Measurements from ENCODE around the gene MAP3K8.
"Not testable (repeated sequence)": the region's sequence is repeated elsewhere in the genome, so short reads cannot be mapped to it uniquely, and the experiment has no call there.

MAP3K8 gene

DNA sequence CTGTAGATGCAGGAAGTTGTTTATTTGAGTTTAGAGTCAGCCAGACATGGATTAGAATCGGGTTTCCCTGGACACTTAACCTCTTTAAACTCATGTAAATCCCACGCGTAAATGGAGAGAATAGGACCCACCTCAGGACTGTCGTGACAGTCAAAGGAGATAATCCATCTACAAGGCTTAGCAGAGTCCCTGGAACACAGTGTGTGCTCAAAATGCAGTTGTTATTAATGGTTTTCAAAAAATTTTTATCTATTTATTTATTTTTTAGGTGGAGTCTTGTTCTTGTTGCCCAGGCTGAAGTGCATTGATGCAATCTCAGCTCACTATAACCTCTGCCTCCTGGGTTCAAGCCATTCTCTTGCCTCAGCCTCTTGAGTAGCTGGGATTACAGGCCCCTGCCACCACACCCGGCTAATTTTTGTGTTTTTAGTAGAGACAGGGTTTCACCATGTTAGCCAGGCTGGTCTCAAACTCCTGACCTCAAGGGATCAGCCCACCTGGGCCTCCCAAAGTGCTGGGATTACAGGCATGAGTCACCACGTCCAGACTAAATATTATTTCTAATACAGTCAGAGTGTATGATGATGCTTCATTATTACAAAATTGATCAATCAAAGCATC is 10.2 kb upstream of the MAP3K8 start:
- not testable (repeated sequence) for H3K27ac ChIP-seq (ENCODE audit: low read depth, low read length); H3K9ac ChIP-seq (ENCODE audit: low read length); H3K27me3 ChIP-seq (ENCODE audit: control insufficient read depth in 1 of 2, insufficient read depth in 2 of 2, low read length in 2 of 2); H3K4me1 ChIP-seq (ENCODE audit: insufficient read depth, low read length); H3K36me3 ChIP-seq (ENCODE audit: insufficient read depth, low read length); H3K4me3 ChIP-seq (ENCODE audit: low read depth in 1 of 2, low read length in 2 of 2); H3K9me3 ChIP-seq (ENCODE audit: low read length)

- Histone ChIP-seq H3K4me1 (ENCODE audit: insufficient read depth, low read length) (peaks cover 10% of the 10 kb centered on the region), H3K36me3 (ENCODE audit: insufficient read depth, low read length) (no peaks in the 10 kb centered on the region), H3K27ac (ENCODE audit: low read depth, low read length) (no peak overlapping the region)
Measured at GRCh38 chr10:30425336-30426075, 8.5 kb upstream of the MAP3K8 start.

DNA sequence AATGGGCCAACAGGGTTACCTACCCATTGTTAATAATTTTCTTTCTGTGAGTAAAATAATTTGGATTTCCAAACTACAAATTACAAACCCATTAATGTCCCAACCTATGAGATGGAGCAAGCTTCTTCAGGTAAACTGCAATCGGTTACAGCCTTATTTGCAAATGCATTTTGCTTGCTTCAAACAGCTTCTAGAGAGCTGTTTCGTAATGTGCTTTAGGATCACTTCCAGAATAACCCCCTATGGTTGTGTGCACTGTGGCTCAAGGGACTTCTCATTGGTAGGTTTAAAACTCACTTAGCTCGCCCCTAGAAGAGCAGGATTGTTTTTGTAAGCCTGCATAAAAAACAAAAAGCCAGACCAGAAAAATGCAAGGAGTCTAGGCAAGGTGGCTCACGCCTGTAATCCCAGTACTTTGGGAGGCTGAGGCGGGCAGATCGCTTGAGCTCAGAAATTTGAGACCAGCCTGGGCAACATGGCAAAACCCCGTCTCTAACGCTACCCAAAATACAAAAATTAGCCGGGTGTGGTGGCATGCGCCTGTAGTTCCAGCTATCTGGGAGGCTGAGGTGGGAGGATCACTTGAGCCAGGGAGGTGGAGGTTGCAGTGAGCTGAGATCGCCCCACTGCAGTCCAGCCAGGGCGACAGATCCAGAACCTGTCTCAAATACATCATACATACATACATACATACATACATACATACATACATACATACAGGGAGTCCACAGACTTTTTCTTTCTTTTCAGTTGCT is 3.3 kb upstream of the MAP3K8 start:
- Histone ChIP-seq H3K4me3 (ENCODE audit: low read depth in 1 of 2, low read length in 2 of 2) (no peak overlapping the region), H3K9ac (ENCODE audit: low read length) (no peak overlapping the region), H3K9me3 (ENCODE audit: low read length) (no peaks in the 10 kb centered on the region), H3K27me3 (ENCODE audit: control insufficient read depth in 1 of 2, insufficient read depth in 2 of 2, low read length in 2 of 2) (no peaks in the 10 kb centered on the region), H3K36me3 (ENCODE audit: insufficient read depth, low read length) (no peaks in the 10 kb centered on the region), H3K27ac (ENCODE audit: low read depth, low read length) (no peak overlapping the region), H3K4me1 (ENCODE audit: insufficient read depth, low read length) (peaks cover 2% of the 10 kb centered on the region)

More at GRCh38 chr10:30425336-30426075, 8.5 kb upstream of the MAP3K8 start:
- H3K9me3 ChIP-seq (ENCODE audit: low read length): no peaks in the 10 kb centered on the region
- no peak overlapping the region for H3K9ac ChIP-seq (ENCODE audit: low read length)
- no peak overlapping the region for H3K4me3 ChIP-seq (ENCODE audit: low read depth in 1 of 2, low read length in 2 of 2)
- no peaks in the 10 kb centered on the region for H3K27me3 ChIP-seq (ENCODE audit: control insufficient read depth in 1 of 2, insufficient read depth in 2 of 2, low read length in 2 of 2)

- no peaks in the 10 kb centered on the region for H3K36me3 ChIP-seq (ENCODE audit: insufficient read depth, low read length)
- H3K4me1 ChIP-seq (ENCODE audit: insufficient read depth, low read length): peaks cover 9% of the 10 kb centered on the region
- no peaks in the 10 kb centered on the region for H3K9me3 ChIP-seq (ENCODE audit: low read length)
- H3K27me3 ChIP-seq (ENCODE audit: control insufficient read depth in 1 of 2, insufficient read depth in 2 of 2, low read length in 2 of 2): no peaks in the 10 kb centered on the region
- no peak overlapping the region for H3K9ac ChIP-seq (ENCODE audit: low read length)
- H3K27ac ChIP-seq (ENCODE audit: low read depth, low read length): peak overlapping the region; percentile 14
- H3K4me3 ChIP-seq (ENCODE audit: low read depth in 1 of 2, low read length in 2 of 2): no peak overlapping the region
Measured at GRCh38 chr10:30431435-30431911, 2.5 kb upstream of the MAP3K8 start.

DNA sequence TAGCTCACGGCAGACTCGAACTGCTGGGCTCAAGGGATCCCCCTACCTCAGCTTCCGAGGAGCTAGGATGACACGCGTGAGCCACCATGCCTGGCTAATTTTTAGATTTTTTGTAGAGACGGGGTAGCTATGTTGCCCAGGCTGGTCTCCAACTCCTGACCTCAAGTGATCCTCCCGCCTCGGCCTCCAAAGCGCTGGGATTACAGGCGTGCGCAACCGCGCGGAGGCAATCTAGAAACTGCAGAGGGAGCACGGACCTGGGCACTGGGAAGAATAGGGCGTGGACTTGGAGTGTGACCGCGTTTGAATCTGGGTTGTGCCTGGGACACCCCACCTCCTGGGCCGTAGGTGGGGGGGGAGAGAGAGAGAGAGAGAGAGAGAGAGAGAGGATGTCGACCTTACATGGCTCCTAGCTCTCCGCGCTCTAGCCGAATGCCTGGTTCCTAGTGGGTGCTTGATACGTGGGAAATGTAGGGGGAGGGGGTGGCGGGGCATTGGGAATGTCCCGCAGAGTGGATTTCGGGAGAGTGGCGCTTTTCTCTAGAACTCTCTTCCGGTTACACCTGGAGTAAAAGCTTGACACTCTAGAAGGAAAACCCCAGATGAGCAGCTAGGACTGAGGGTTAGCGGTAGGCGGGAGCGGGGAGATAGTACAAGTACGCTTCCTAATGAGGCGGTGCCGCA is 1.2 kb upstream of the MAP3K8 start:
- H3K27me3 ChIP-seq (ENCODE audit: control insufficient read depth in 1 of 2, insufficient read depth in 2 of 2, low read length in 2 of 2): no peaks in the 10 kb centered on the region
- H3K36me3 ChIP-seq (ENCODE audit: insufficient read depth, low read length): no peaks in the 10 kb centered on the region
- H3K9ac ChIP-seq (ENCODE audit: low read length): peak overlapping the region; percentile 45
- H3K4me3 ChIP-seq (ENCODE audit: low read depth in 1 of 2, low read length in 2 of 2): peak overlapping the region; percentile 92 to 93
- H3K4me1 ChIP-seq (ENCODE audit: insufficient read depth, low read length): peaks cover 18% of the 10 kb centered on the region
- H3K27ac ChIP-seq (ENCODE audit: low read depth, low read length): peak overlapping the region; percentile 100
- H3K9me3 ChIP-seq (ENCODE audit: low read length): no peaks in the 10 kb centered on the region

DNA sequence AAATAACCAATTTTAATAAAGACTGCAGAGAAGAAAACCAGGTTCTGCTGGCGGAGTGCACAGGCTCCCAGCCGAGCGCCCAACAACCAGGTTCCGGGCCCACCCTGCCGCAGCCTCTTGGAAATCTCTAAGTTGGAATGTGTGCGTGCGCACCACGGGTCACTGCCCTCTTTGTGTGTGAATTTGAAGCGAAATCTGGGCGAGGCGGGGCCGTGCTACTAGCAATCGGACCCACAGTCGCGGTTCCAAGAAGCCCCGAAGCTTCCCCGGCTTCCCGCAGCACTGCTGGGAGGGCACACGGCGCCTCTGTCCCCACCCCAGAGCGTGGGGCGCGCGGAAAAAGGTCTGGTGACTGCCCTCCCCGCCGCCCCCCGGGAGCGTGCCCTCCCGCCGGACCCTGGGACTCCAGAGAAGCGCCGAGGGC is 666 bp upstream of the MAP3K8 start:
- Histone ChIP-seq H3K36me3 (ENCODE audit: insufficient read depth, low read length) (no peaks in the 10 kb centered on the region), H3K9me3 (ENCODE audit: low read length) (no peaks in the 10 kb centered on the region), H3K27me3 (ENCODE audit: control insufficient read depth in 1 of 2, insufficient read depth in 2 of 2, low read length in 2 of 2) (no peaks in the 10 kb centered on the region), H3K4me1 (ENCODE audit: insufficient read depth, low read length) (peaks cover 24% of the 10 kb centered on the region), H3K9ac (ENCODE audit: low read length) (peak overlapping the region; percentile 45), H3K27ac (ENCODE audit: low read depth, low read length) (peak overlapping the region; percentile 100), H3K4me3 (ENCODE audit: low read depth in 1 of 2, low read length in 2 of 2) (peak overlapping the region; percentile 92 to 93)

DNA sequence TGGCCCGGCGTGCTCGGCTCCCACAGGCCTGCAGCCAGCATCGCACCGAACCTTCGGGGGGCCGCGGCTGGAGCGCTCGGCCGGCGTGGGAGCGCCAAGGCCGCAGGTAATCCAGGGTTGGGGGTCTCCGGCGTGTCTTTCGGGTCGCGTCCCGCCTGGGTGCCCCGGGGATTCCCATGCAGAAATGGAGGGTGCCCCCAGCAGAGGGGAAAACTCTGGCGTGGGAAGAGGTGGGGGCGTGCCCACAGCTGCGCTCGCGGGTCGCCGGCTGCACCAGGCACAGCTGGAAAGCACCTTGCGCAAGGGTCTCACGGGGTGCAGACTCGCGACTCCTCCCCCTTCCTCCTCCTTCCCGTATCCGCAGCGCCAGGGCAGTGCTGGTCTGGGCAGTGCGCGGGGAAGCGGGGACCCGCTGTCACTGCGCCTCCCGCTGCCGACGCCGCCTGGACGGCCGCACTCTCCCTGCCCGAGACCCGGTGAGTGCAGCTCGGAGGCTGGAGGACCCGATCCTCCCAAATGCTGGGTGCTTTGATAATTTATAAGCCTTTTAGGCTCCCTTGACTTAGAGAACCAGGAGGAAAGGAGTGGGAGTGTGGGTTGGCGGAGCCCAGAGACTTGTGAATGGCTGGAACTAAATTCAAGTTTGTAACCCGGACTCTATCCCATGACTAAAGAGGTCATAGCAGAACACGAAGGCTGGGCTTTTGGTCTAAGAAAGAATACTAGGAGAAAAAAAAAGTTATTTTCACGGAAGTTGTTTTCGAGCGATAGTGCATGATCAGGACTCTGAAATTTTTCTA is 489 bp downstream of the MAP3K8 start:
- Histone ChIP-seq H3K36me3 (ENCODE audit: insufficient read depth, low read length) (peaks cover 8% of the 10 kb centered on the region), H3K27me3 (ENCODE audit: control insufficient read depth in 1 of 2, insufficient read depth in 2 of 2, low read length in 2 of 2) (no peaks in the 10 kb centered on the region), H3K9ac (ENCODE audit: low read length) (peak overlapping the region; percentile 45), H3K27ac (ENCODE audit: low read depth, low read length) (peak overlapping the region; percentile 100), H3K4me3 (ENCODE audit: low read depth in 1 of 2, low read length in 2 of 2) (peak overlapping the region; percentile 92 to 93), H3K4me1 (ENCODE audit: insufficient read depth, low read length) (peaks cover 31% of the 10 kb centered on the region), H3K9me3 (ENCODE audit: low read length) (no peaks in the 10 kb centered on the region)

DNA sequence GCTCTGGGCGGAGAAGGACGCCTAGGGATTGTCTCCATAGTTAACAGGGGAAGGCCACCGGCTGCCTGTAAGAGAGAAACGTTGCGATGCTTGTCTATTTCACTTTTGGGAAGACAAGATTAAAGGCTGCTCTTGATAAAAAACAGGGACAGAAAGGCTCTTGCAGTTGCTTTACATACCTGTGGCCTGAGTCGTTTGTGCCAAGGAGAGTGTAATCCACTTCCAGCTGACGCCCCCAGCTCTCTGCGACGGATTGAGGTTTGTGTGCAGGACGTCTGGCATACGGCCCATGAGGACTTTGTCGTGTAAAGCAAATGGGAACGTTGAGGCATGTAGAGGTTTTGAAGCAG is 1.1 kb downstream of the MAP3K8 start:
- H3K27me3 ChIP-seq (ENCODE audit: control insufficient read depth in 1 of 2, insufficient read depth in 2 of 2, low read length in 2 of 2): no peaks in the 10 kb centered on the region
- H3K36me3 ChIP-seq (ENCODE audit: insufficient read depth, low read length): peaks cover 8% of the 10 kb centered on the region
- no peaks in the 10 kb centered on the region for H3K9me3 ChIP-seq (ENCODE audit: low read length)
- peak overlapping the region; percentile 45 for H3K9ac ChIP-seq (ENCODE audit: low read length)
- peaks cover 31% of the 10 kb centered on the region for H3K4me1 ChIP-seq (ENCODE audit: insufficient read depth, low read length)
- peak overlapping the region; percentile 92 to 93 for H3K4me3 ChIP-seq (ENCODE audit: low read depth in 1 of 2, low read length in 2 of 2)
- H3K27ac ChIP-seq (ENCODE audit: low read depth, low read length): peak overlapping the region; percentile 100

DNA sequence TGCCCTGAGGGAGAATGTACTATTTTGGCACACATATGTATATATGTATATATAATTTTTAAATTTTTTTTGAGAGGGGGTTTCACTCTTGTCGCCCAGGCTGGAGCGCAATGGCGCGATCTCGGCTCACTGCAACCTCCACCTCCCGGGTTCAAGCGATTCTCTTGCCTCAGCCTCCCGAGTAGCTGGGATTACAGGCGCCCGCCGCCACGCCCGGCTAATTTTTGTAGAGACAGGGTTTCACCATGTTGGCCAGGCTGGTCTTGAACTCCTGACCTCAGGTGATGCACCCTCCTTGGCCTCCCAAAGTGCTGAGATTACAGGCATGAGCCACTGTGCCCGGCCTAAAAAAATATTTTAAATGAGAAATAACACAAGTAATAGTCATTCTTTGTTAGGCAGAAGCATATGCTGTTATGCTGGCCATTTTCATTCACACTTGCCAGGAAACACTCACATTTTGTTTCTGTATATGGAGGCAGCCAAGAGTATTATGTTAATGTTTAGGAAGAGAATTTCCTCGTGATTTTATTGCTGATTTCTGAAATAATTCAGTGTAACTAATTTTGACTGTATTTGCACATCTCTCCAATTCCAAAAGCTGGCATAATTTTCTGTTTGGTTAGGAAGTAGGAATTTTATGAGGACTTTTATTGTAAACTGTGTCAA is 1.6 kb downstream of the MAP3K8 start:
- Histone ChIP-seq H3K9ac (ENCODE audit: low read length) (peak overlapping the region; percentile 55), H3K4me1 (ENCODE audit: insufficient read depth, low read length) (peaks cover 31% of the 10 kb centered on the region), H3K27ac (ENCODE audit: low read depth, low read length) (peak overlapping the region; percentile 100), H3K4me3 (ENCODE audit: low read depth in 1 of 2, low read length in 2 of 2) (peak overlapping the region; percentile 92 to 93)
- not testable (repeated sequence) for H3K27me3 ChIP-seq (ENCODE audit: control insufficient read depth in 1 of 2, insufficient read depth in 2 of 2, low read length in 2 of 2); H3K9me3 ChIP-seq (ENCODE audit: low read length); H3K36me3 ChIP-seq (ENCODE audit: insufficient read depth, low read length)

GRCh38 chr10:30436191-30436611 is 2.2 kb downstream of the MAP3K8 start:
- peak overlapping the region; percentile 55 for H3K9ac ChIP-seq (ENCODE audit: low read length)
- H3K27me3 ChIP-seq (ENCODE audit: control insufficient read depth in 1 of 2, insufficient read depth in 2 of 2, low read length in 2 of 2): no peaks in the 10 kb centered on the region
- peak overlapping the region; percentile 23 to 60 for H3K4me3 ChIP-seq (ENCODE audit: low read depth in 1 of 2, low read length in 2 of 2)
- H3K36me3 ChIP-seq (ENCODE audit: insufficient read depth, low read length): peaks cover 8% of the 10 kb centered on the region
- no peaks in the 10 kb centered on the region for H3K9me3 ChIP-seq (ENCODE audit: low read length)
- peaks cover 31% of the 10 kb centered on the region for H3K4me1 ChIP-seq (ENCODE audit: insufficient read depth, low read length)
- H3K27ac ChIP-seq (ENCODE audit: low read depth, low read length): peak overlapping the region; percentile 57
